HepG2 (cell line): ENCODE results near the gene CPLX1. TPM values are rescaled to one million over a fixed set of nuclear protein-coding genes. Genes with fewer than 3 reads are reported as not detected.

Experiments
- ATAC-seq: fragments of 200-7000 bp; cut with Tn5 transposase; 3 replicates; pipeline ENCODE4 v1.9.1; 2020; ENCODE audit warnings: mild to moderate bottlenecking, moderate library complexity
- BruUV-seq: library from RNA; stranded (reverse); fragments of 400-500 nt; replicated peaks from 2 replicates; lab custom pipeline; 2021; lab: Mats Ljungman, UMichigan
- CTCF ChIA-PET: fragments of 300-600 bp; formaldehyde crosslinking; extraction: SDS; loops from one replicate; lab custom pipeline; 2021; ENCODE audit warnings: low total read pairs, inconsistent platforms, low intra/inter-chr PET ratio; lab: Yijun Ruan, JAX
- POLR2A ChIA-PET: fragments of 350-600 bp; sonication (Branson Sonifier 250); formaldehyde crosslinking; loops from one replicate; lab custom pipeline; 2020; ENCODE audit warnings: antibody characterized with exemption, inconsistent platforms; lab: Yijun Ruan, JAX
- DNase-seq: peaks from one replicate; pipeline ENCODE4 v3.0.0-alpha.2; 2015; ENCODE audit warnings: low spot score
- FAIRE-seq: peaks from 3 replicates; lab custom pipeline; 2011; peaks lifted over from hg19 to GRCh38; lab: Jason Lieb, UNC
- H2AFZ ChIP-seq: one replicate; pipeline ENCODE4 v1.6.1; 2011; ENCODE audit warnings: low read length, inconsistent platforms
- H3K27ac ChIP-seq: fragments of 300-600 bp; 3 replicates; pipeline ENCODE4 v1.8.0; 2011; ENCODE audit warnings: mixed run types, mild to moderate bottlenecking, mixed read lengths, low read length, inconsistent platforms; ENCODE audit not compliant: insufficient read depth; ENCODE audit errors: extremely low read length
- H3K27me3 ChIP-seq, 2 experiments: fragments of 200-600 bp in 1 of 2; 2 replicates in 1 of 2; 3 replicates in 1 of 2; pipeline versions ENCODE4 v1.6.0 to v1.8.0; 2011; ENCODE audit warnings: low read length in 2 of 2, mild to moderate bottlenecking in 2 of 2, moderate library complexity in 2 of 2, inconsistent platforms in 1 of 2; ENCODE audit not compliant: insufficient read depth in 2 of 2, control insufficient read depth in 1 of 2
- H3K36me3 ChIP-seq, 2 experiments: fragments of 200-600 bp in 1 of 2; replicated peaks in 1 of 2; 2 replicates in 1 of 2; 3 replicates in 1 of 2; pipeline versions ENCODE4 v1.5.1 to v1.8.0; 2011; ENCODE audit warnings: low read length in 2 of 2, inconsistent platforms in 1 of 2; ENCODE audit not compliant: insufficient read depth in 2 of 2, control insufficient read depth in 1 of 2
- H3K4me1 ChIP-seq: 2 replicates; pipeline ENCODE4 v1.5.1; 2012; ENCODE audit warnings: low read length, inconsistent platforms; ENCODE audit not compliant: insufficient read depth
- H3K4me2 ChIP-seq: 2 replicates; pipeline ENCODE4 v1.6.0; 2011; ENCODE audit warnings: low read depth, low read length, inconsistent platforms
- H3K4me3 ChIP-seq, 3 experiments: fragments of 200-600 bp in 1 of 3; sonication (generic), shearing (Covaris generic) in 1 of 3; replicated peaks in 1 of 3; 2 replicates each; pipeline ENCODE4 v1.5.1; 2011 to 2016; ENCODE audit warnings: low read length in 3 of 3, inconsistent platforms in 2 of 3, low read depth in 2 of 3, mild to moderate bottlenecking in 2 of 3, control low read depth in 1 of 3, mixed read lengths in 1 of 3; ENCODE audit not compliant: insufficient read depth in 1 of 3
- H3K79me2 ChIP-seq: one replicate; pipeline ENCODE4 v1.6.1; 2011; ENCODE audit warnings: low read length, inconsistent platforms; ENCODE audit not compliant: insufficient read depth
- H3K9ac ChIP-seq: 2 replicates; pipeline ENCODE4 v1.6.0; 2011; ENCODE audit warnings: mild to moderate bottlenecking, low read depth, low read length, inconsistent platforms; ENCODE audit not compliant: insufficient read depth
- H3K9me3 ChIP-seq: 2 replicates; pipeline ENCODE4 v1.5.1; 2012; ENCODE audit warnings: mild to moderate bottlenecking, low read length
- H4K20me1 ChIP-seq: 2 replicates; pipeline ENCODE4 v1.6.0; 2011; ENCODE audit warnings: inconsistent platforms, mild to moderate bottlenecking, low read length, moderate library complexity; ENCODE audit not compliant: insufficient read depth
- NR1H2 ChIP-seq: sonication (generic); formaldehyde crosslinking; IDR thresholded peaks from 2 replicates; pipeline ENCODE4 v1.8.1; 2022; ENCODE audit warnings: low read depth, missing genetic modification reagents, borderline replicate concordance
- NR2C2 ChIP-seq: sonication (generic); formaldehyde crosslinking; IDR thresholded peaks from 2 replicates; pipeline ENCODE4 v1.4.0; 2020; ENCODE audit warnings: missing genetic modification reagents, mild to moderate bottlenecking, moderate library complexity, borderline replicate concordance
- TEF ChIP-seq: sonication (generic); formaldehyde crosslinking; IDR thresholded peaks from 2 replicates; pipeline ENCODE4 v1.5.0; 2020; ENCODE audit warnings: missing genetic modification reagents
- ZFP1 ChIP-seq: IDR thresholded peaks from 2 replicates; pipeline ENCODE4 v1.6.1; 2016
- ZNF101 ChIP-seq: sonication (generic); formaldehyde crosslinking; IDR thresholded peaks from 2 replicates; pipeline ENCODE4 v1.4.0; 2020; ENCODE audit warnings: mild to moderate bottlenecking, low read depth, missing genetic modification reagents, borderline replicate concordance
- ZNF160 ChIP-seq: sonication (generic); formaldehyde crosslinking; IDR thresholded peaks from 2 replicates; pipeline ENCODE4 v1.8.0; 2022; ENCODE audit warnings: mild to moderate bottlenecking, inconsistent platforms, missing genetic modification reagents
- WGBS: methylation state at CpG from one replicate; pipeline ENCODE4 v1.1.6; 2017; ENCODE audit warnings: low lambda C conversion rate; 5-methylcytosine and 5-hydroxymethylcytosine counted together
- in situ Hi-C: cut with HindIII; loops from 2 replicates; pipeline ENCODE4 v1.10.0; 2017; ENCODE audit warnings: low pct_unique_long_range_greater_than_20kb; ENCODE audit not compliant: extremely low pct_ligation_motif_present
- intact Hi-C: fragments of 100-400 bp; cut with micrococcal nuclease; formaldehyde crosslinking; loops from one replicate; pipeline ENCODE4 v1.10.0; 2022; ENCODE audit not compliant: unreplicated experiment
- polyA plus RNA-seq, 8 experiments: library from polyadenylated mRNA; depleted of rRNA in 3 of 8; stranded (reverse) in 7 of 8; unstranded in 1 of 8; fragments of >200 nt; fragmentation: Illumina TruSeq in 4 of 8; extraction: Trizol in 4 of 8; gene quantifications; 2 replicates each; pipeline versions ENCODE4 v1.2.1 to v1.2.3, GENCODE V29; 2011 to 2016; ENCODE audit warnings: low read depth in 4 of 8, missing spikeins in 1 of 8, mixed read lengths in 1 of 8; ENCODE audit not compliant: insufficient read depth in 1 of 8
- total RNA-seq, 5 experiments: library from RNA; depleted of rRNA; stranded (reverse); fragments of >200 nt; fragmentation: Illumina TruSeq; extraction: Trizol; gene quantifications; 2 replicates each; pipeline ENCODE4 v1.2.3, GENCODE V29; 2016; ENCODE audit warnings: low read depth in 1 of 5

The CPLX1 gene
- total and polyA plus RNA-seq, 2 of the 13 experiments (the other 11 are each of a cell fraction or from before 2014, with no cell fraction given), result 0.18 TPM

- no peak for TF ChIP-seq ZFP1 (CRISPR knock-in tag)
These were observed 13.9 kb upstream of the CPLX1 start (continued) for GRCh38 chr4:839675-840443.

DNA sequence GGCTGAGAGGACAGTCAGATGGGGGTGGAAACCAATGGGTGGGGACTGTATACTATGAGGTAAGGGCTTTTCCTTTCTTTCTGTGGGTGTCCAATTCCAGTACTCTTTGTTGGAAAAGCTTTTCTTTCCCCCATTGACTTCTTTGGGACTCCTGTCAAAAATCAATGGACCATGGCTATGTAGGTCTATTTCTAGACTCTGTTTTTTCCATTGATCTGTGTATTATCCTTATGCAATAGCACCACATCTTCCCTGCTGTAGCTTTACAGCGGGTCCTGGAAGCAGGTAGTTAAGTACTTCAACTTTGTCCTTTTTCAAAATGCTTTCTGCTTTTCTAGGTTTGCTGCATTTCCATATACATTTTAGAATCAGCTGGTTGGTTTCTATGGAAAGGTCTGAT, 11.8 kb upstream of the CPLX1 start:
- peaks cover 12% of the 10 kb centered on the region for H3K9me3 ChIP-seq
- BruUV-seq, result no TSS peak
- peaks cover 14 to 32% of the 10 kb centered on the region in 2 experiments for H3K27me3 ChIP-seq
- DNase-seq (no peak), ATAC-seq (no peak), FAIRE-seq (no peak)
- ChIA-PET CTCF (no interaction called here), POLR2A (no interaction called here)
- no peak overlapping the region for H3K4me3 ChIP-seq
- H3K79me2 ChIP-seq, result no peaks in the 10 kb centered on the region
- in situ Hi-C loops (no loop called here), intact Hi-C loops (no loop called here)
- H3K9ac ChIP-seq, result no peak overlapping the region
- no peaks in the 10 kb centered on the region for H4K20me1 ChIP-seq
- H3K4me2 ChIP-seq, result no peak overlapping the region
- no peak overlapping the region for H2AFZ ChIP-seq
- no peaks in the 10 kb centered on the region for H3K36me3 ChIP-seq
- TF ChIP-seq NR2C2 (CRISPR knock-in tag) (no peak), NR1H2 (CRISPR knock-in tag) (no peak), ZNF101 (CRISPR knock-in tag) (no peak), TEF (CRISPR knock-in tag) (no peak), ZNF160 (CRISPR knock-in tag) (no peak)
- no peak overlapping the region for H3K27ac ChIP-seq
- 71% methylated on average over 1 of the region's 1 CpG for WGBS
- H3K4me1 ChIP-seq, result peaks cover 13% of the 10 kb centered on the region; the same call in 1 of the 2 replicates
